IMR-90 (cell line): Measurements from ENCODE around the gene LAMC3.

Experiments used
- CEBPB ChIP-seq: IDR thresholded peaks from 2 replicates; pipeline ENCODE4 v1.6.1; 2012; ENCODE audit warnings: low read depth, low read length, improper control_type of control experiment
- RAD21 ChIP-seq: IDR thresholded peaks from 2 replicates; pipeline ENCODE4 v1.6.1; 2012; ENCODE audit warnings: low read length, improper control_type of control experiment
- SMC3 ChIP-seq: fragments of 150-350 bp; IDR thresholded peaks from 2 replicates; pipeline ENCODE4 v1.6.1; 2016; ENCODE audit warnings: low read depth, mild to moderate bottlenecking, antibody characterized with exemption, low read length, moderate library complexity
- TF ChIP-seq, protein P1 (sequence below): conservative IDR thresholded peaks from 2 replicates; pipeline ENCODE4 v1.5.1; 2012; ENCODE audit warnings: mild to moderate bottlenecking, low read depth, low read length, improper control_type of control experiment
- TF ChIP-seq, protein P2 (sequence below): fragments of 150-350 bp; IDR thresholded peaks from 2 replicates; pipeline ENCODE4 v1.6.1; 2016; ENCODE audit warnings: low read depth, mild to moderate bottlenecking, low read length, moderate library complexity, borderline replicate concordance

DNA sequence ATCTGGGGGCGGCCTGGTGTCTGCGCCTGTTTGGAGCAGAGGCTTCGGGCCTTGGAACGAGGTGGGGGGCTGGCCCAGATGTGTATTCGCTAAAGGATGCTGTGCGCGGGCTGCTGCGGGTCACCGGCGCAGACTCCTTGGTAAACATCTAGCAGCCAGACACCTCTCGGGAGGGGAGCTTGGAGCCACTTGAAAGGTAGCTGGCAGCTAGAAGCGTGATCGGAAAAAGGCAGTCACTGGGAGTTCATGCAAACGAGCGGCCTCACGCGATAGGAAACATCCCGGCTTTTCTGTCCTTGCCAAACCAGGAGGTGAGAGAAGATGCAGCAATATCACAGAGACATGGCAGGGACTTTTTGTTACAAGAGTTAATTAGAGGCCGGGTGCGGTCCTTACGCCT lies 8.1 kb downstream of the LAMC3 start:
- TF ChIP-seq, protein P1, sequence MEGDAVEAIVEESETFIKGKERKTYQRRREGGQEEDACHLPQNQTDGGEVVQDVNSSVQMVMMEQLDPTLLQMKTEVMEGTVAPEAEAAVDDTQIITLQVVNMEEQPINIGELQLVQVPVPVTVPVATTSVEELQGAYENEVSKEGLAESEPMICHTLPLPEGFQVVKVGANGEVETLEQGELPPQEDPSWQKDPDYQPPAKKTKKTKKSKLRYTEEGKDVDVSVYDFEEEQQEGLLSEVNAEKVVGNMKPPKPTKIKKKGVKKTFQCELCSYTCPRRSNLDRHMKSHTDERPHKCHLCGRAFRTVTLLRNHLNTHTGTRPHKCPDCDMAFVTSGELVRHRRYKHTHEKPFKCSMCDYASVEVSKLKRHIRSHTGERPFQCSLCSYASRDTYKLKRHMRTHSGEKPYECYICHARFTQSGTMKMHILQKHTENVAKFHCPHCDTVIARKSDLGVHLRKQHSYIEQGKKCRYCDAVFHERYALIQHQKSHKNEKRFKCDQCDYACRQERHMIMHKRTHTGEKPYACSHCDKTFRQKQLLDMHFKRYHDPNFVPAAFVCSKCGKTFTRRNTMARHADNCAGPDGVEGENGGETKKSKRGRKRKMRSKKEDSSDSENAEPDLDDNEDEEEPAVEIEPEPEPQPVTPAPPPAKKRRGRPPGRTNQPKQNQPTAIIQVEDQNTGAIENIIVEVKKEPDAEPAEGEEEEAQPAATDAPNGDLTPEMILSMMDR, result no peak
- TF ChIP-seq, protein P2, sequence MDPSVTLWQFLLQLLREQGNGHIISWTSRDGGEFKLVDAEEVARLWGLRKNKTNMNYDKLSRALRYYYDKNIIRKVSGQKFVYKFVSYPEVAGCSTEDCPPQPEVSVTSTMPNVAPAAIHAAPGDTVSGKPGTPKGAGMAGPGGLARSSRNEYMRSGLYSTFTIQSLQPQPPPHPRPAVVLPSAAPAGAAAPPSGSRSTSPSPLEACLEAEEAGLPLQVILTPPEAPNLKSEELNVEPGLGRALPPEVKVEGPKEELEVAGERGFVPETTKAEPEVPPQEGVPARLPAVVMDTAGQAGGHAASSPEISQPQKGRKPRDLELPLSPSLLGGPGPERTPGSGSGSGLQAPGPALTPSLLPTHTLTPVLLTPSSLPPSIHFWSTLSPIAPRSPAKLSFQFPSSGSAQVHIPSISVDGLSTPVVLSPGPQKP, result no peak
- TF ChIP-seq CEBPB (no peak), RAD21 (no peak), SMC3 (no peak)
